NOMO-1 (cell line): ENCODE measurements around the gene IL19.
A peak's percentile ranks its signal among the peaks of the same experiment; 100 is the strongest.
"Not testable (repeated sequence)": the region's sequence is repeated elsewhere in the genome, so short reads cannot be mapped to it uniquely, and the experiment has no call there.

Experiments
- DNase-seq, 2 experiments: peaks; one replicate each; lab custom pipeline; 2025; ENCODE audit not compliant: unreplicated experiment in 2 of 2; lab: John Stamatoyannopoulos, UW

IL19 gene

GRCh38 chr1:206739411-206740076, 31.0 kb upstream of the IL19 start:
- peak; percentile 48 to 69 for DNase-seq

GRCh38 chr1:206741142-206741701, 29.4 kb upstream of the IL19 start:
- no peak for DNase-seq

GRCh38 chr1:206742719-206743383, 27.7 kb upstream of the IL19 start:
- DNase-seq: no peak

- DNase-seq: no peak
These were observed 25.9 kb upstream of the IL19 start for GRCh38 chr1:206744683-206745082.

GRCh38 chr1:206745301-206745700, 25.3 kb upstream of the IL19 start:
- no peak for DNase-seq

GRCh38 chr1:206748348-206749030, 22.1 kb upstream of the IL19 start:
- peak; percentile 65 to 68 for DNase-seq

GRCh38 chr1:206751891-206752290, 18.7 kb upstream of the IL19 start:
- DNase-seq: no peak

GRCh38 chr1:206752481-206752880, 18.1 kb upstream of the IL19 start:
- DNase-seq: no peak

GRCh38 chr1:206753141-206753540, 17.4 kb upstream of the IL19 start:
- peak; percentile 47 to 82 for DNase-seq

- no peak for DNase-seq
These were observed 16.6 kb upstream of the IL19 start for GRCh38 chr1:206754011-206754410.

- DNase-seq: peak in 1 of 2 experiments; percentile 71
These were observed 12.9 kb upstream of the IL19 start for GRCh38 chr1:206757524-206758266.

GRCh38 chr1:206760590-206760989, 10.0 kb upstream of the IL19 start:
- DNase-seq: no peak

GRCh38 chr1:206761159-206761768, 9.3 kb upstream of the IL19 start:
- DNase-seq: no peak

GRCh38 chr1:206762741-206763364, 7.7 kb upstream of the IL19 start:
- not testable (repeated sequence) for DNase-seq

- not testable (repeated sequence) for DNase-seq
These were observed 4.8 kb upstream of the IL19 start for GRCh38 chr1:206765771-206766170.

- DNase-seq: peak; percentile 39 to 61
These were observed 4.2 kb upstream of the IL19 start for GRCh38 chr1:206766251-206766856.

- no peak for DNase-seq
These were observed 1.9 kb upstream of the IL19 start for GRCh38 chr1:206768472-206769303.

- no peak for DNase-seq
These were observed 1.3 kb upstream of the IL19 start for GRCh38 chr1:206769304-206769731.

- DNase-seq: no peak
These were observed 742 bp downstream of the IL19 start for GRCh38 chr1:206771338-206771692.
